ENCODE data around the gene BCL7B. TPM values are rescaled to one million over a fixed set of nuclear protein-coding genes. Genes with fewer than 3 reads are reported as not detected.
A peak's percentile ranks its signal among the peaks of the same experiment; 100 is the strongest.

Gene BCL7B
- total and polyA plus RNA-seq, 2 of the 13 experiments (the other 11 are each of a cell fraction or from before 2014, with no cell fraction given) = 24.3 to 38.2 TPM

GRCh38 chr7:73577627-73578341 lies 20.3 kb upstream of the BCL7B start (continued):
- TF ChIP-seq SMAD1 (CRISPR knock-in tag; IDR thresholded peaks at IDR 0.05; ENCODE audit: borderline replicate concordance, low read depth) (peak; percentile 44; the same call in 1 of the 2 replicates), SIN3A (IDR thresholded peaks at IDR 0.05; ENCODE audit: borderline replicate concordance, low read depth, low read length) (no peak), ZNF660 (CRISPR knock-in tag; IDR thresholded peaks at IDR 0.05; ENCODE audit: borderline replicate concordance, low read depth) (no peak), ZNF235 (CRISPR knock-in tag; IDR thresholded peaks at IDR 0.05; ENCODE audit: borderline replicate concordance) (no peak), ZNF800 (CRISPR knock-in tag; IDR thresholded peaks at IDR 0.05) (no peak), TP53 (CRISPR knock-in tag; conservative IDR thresholded peaks at IDR 0.05) (no peak), MBD4 (IDR thresholded peaks at IDR 0.05; ENCODE audit: borderline replicate concordance, low read length) (no peak), RCOR2 (CRISPR knock-in tag; IDR thresholded peaks at IDR 0.05) (no peak), ZNF670 (CRISPR knock-in tag; IDR thresholded peaks at IDR 0.05; ENCODE audit: borderline replicate concordance) (0 out of 2 replicates have a peak, but pooled peaks have one; percentile 48), NBN (conservative IDR thresholded peaks at IDR 0.05) (no peak), MTF2 (CRISPR knock-in tag; IDR thresholded peaks at IDR 0.05; ENCODE audit: borderline replicate concordance) (no peak), ZNF263 (CRISPR knock-in tag; IDR thresholded peaks at IDR 0.05) (no peak), ZBTB26 (CRISPR knock-in tag; IDR thresholded peaks at IDR 0.05; ENCODE audit: borderline replicate concordance) (no peak), ZFP36 (IDR thresholded peaks at IDR 0.05; ENCODE audit: borderline replicate concordance, low read depth, low read length, partially characterized antibody) (no peak), AKNA (CRISPR knock-in tag; IDR thresholded peaks at IDR 0.05; ENCODE audit: borderline replicate concordance) (no peak), ZNF891 (CRISPR knock-in tag; IDR thresholded peaks at IDR 0.05) (no peak), ZNF674 (CRISPR knock-in tag; IDR thresholded peaks at IDR 0.05; ENCODE audit: low read depth) (no peak), ZNF101 (CRISPR knock-in tag; IDR thresholded peaks at IDR 0.05; ENCODE audit: borderline replicate concordance, low read depth) (no peak), ZNF580 (CRISPR knock-in tag; IDR thresholded peaks at IDR 0.05; ENCODE audit: borderline replicate concordance, low read depth) (no peak)
